GM12872 (cell line): Measurements from ENCODE around the gene ANKMY1.

Experiments used
- TF ChIP-seq, protein P1 (sequence below): IDR thresholded peaks from 3 replicates; pipeline ENCODE4 v1.5.1; 2011; ENCODE audit warnings: low read depth, mild to moderate bottlenecking, low read length, moderate library complexity; ENCODE audit not compliant: insufficient read depth

Gene ANKMY1, protein sequence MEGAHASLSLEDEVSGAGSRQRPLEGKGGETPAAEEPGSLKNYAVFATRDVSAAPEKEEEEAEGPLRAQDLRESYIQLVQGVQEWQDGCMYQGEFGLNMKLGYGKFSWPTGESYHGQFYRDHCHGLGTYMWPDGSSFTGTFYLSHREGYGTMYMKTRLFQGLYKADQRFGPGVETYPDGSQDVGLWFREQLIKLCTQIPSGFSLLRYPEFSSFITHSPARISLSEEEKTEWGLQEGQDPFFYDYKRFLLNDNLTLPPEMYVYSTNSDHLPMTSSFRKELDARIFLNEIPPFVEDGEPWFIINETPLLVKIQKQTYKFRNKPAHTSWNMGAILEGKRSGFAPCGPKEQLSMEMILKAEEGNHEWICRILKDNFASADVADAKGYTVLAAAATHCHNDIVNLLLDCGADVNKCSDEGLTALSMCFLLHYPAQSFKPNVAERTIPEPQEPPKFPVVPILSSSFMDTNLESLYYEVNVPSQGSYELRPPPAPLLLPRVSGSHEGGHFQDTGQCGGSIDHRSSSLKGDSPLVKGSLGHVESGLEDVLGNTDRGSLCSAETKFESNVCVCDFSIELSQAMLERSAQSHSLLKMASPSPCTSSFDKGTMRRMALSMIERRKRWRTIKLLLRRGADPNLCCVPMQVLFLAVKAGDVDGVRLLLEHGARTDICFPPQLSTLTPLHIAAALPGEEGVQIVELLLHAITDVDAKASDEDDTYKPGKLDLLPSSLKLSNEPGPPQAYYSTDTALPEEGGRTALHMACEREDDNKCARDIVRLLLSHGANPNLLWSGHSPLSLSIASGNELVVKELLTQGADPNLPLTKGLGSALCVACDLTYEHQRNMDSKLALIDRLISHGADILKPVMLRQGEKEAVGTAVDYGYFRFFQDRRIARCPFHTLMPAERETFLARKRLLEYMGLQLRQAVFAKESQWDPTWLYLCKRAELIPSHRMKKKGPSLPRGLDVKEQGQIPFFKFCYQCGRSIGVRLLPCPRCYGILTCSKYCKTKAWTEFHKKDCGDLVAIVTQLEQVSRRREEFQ

DNA sequence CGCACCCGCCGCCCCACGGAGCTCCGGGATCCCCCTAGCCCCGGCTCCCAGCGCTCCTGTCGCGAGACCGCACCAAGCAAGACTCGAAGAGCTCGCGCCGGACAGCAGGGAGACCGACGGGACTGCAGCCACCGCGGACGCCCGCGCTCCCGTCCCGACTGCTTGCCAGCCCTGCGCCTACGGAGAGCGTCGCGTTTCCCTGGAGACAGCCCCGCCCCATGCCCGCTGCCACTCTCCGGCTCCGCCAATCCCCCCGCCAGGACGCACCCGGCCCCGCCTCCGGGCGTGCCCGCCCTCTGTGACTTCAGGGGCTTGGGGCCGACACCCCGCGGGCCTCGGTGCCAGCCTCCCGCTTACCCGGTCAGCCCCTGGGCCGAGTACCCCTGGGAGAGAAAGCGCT, at the start of gene ANKMY1:
TSS of gene ANKMY1 (minus strand) at position 181 of the 400 bp plus-strand sequence. CDS start 653 bp downstream, outside the sequence.
- TF ChIP-seq, protein P1, sequence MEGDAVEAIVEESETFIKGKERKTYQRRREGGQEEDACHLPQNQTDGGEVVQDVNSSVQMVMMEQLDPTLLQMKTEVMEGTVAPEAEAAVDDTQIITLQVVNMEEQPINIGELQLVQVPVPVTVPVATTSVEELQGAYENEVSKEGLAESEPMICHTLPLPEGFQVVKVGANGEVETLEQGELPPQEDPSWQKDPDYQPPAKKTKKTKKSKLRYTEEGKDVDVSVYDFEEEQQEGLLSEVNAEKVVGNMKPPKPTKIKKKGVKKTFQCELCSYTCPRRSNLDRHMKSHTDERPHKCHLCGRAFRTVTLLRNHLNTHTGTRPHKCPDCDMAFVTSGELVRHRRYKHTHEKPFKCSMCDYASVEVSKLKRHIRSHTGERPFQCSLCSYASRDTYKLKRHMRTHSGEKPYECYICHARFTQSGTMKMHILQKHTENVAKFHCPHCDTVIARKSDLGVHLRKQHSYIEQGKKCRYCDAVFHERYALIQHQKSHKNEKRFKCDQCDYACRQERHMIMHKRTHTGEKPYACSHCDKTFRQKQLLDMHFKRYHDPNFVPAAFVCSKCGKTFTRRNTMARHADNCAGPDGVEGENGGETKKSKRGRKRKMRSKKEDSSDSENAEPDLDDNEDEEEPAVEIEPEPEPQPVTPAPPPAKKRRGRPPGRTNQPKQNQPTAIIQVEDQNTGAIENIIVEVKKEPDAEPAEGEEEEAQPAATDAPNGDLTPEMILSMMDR = no peak

DNA sequence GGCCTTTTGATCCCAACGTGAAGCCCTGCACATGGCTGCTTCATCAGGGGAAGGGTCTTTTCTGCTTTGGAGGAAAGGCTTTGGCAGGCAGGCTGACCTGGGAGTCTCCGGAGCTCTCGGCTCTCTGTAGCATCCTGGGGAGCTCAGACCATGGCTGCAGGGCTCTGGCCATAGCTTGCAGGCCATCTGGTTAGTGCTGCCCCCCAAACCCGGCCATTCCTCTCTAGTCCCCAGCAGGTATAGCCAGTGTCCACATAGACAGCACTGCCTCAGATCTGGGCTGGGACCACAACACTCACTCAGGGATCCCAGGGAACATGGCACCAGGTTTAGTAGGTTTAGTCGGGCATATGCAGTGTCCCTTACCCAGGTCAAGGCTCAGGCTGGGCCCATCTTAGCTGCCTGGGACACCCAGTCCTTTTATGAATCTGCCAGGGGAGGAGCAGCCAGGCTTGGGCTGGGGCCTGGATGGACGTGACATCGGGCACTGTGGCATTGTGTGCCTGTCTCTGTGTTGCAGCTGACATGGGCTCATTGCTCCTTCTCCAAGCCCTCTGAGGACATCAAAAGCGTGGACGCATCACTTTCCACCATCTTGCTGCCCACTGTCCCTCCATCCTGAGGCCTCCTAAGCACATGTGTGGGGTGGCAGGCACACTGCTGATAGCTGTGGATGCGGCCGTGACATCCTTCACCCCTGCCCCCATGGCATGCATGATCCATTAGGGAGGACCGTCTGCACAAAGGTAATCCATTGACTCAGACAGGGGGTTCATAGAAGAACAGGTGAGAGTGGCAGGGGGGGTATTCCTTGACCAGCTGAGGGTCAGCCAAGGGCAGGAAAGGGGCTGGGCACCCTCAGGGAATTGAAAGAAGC, 48.3 kb upstream of the ANKMY1 start:
- TF ChIP-seq, protein P1 = no peak

DNA sequence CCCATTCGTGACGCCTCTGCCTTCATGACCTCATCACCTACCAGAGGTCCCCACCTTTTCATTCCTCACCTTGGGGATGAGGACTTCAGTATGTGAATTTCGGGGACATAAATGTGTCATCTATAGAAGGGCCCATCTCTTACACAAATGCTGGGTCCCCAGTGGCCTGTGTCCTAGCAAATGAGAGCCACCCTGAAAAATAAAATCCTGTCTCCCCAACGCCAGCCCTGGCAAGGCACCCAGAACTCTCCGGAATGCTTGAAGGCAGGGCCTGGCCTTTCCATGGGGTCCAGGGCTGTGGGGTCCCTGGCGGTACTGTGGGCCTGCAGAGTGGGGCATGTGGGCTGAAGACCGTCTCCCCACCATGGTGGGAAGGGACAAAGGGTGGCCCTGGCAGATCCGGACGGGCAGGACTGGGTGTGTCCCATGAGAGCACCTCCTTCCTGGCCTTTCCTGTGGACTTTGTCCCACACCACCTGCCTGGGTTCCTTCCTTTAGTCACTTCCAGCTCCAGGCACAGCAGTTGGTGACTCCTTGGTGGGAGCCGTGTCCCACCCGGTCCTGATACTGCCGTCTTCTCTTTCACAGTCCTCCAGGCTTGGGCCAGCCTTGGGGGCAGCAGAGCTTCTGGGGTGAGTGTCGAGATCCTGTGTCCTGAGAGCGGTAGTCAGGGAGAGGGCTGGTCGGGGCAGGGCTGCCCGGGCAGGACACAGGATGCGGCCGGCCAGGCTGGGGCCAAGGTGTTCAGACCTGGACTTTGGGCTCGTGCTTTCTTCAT, 47.3 kb upstream of the ANKMY1 start:
- TF ChIP-seq, protein P1 = no peak

DNA sequence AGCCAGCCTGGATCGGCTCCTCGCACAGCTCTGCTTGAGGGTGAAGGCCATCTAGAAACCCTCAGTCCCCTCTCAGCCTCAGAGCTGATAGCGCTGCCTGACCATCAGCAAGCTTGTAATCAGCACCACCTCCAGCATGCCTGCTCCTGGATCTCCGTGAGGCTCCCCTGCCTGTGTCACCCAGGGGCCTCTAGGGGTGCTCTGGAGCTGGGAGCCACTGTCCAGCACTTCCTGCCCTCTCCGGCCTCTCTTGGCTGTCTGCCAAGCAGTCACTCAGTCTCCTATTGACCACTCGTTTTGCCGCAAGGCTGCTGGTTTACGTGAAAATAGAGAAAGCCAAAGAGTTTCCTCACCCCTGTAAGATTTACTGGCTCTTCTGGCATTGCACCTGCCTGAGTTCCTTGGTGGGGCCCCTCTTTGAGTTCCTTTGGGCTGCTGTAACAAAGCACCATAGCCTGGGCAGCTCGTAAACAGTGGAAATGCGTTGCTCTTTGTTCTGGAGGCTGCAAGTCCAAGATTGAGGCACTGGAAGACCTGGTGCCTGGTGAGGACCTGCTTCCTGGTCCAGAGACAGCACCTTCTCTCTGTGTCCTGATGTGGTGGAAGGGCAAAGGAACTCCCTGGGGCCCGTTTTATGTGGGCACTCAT, 46.6 kb upstream of the ANKMY1 start:
- TF ChIP-seq, protein P1 = peak; percentile 66

DNA sequence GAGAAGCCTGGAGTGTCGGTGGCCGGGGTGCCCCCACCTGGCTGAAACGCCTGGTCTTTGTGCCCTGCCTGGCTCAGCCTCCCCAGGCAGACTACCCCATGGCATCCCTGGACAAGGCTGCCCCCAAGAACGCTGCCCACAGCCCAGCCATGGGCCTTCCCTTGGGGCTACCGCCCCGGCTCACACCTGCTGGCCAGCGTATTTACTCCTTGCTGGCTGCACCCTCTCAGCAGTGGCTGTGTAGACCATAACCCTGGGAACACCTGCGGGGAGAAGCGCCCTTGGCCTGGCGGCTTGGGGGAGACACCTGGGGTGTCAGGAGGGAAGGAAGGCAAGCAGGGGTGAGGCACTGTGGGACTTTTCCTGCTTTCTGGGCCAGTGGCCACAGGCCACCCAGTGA, 46.1 kb upstream of the ANKMY1 start:
- TF ChIP-seq, protein P1 = no peak
